Endothelial cell of umbilical vein (primary cell): ENCODE measurements around the gene OSBPL10. TPM values are rescaled to one million over a fixed set of nuclear protein-coding genes. Genes with fewer than 3 reads are reported as not detected.

Source experiments
- BruUV-seq: library from RNA; stranded (reverse); fragments of 400-500 nt; replicated peaks from 2 replicates; lab custom pipeline; 2021; lab: Mats Ljungman, UMichigan
- CTCF ChIA-PET: fragments of 300-600, 350-600 bp; sonication (Branson Sonifier 250); formaldehyde crosslinking; loops from one replicate; lab custom pipeline; 2021; ENCODE audit warnings: antibody characterized with exemption, inconsistent platforms; lab: Charles Lee
- POLR2A ChIA-PET: fragments of 300-600, 350-600 bp; sonication (Branson Sonifier 250); formaldehyde crosslinking; loops from one replicate; lab custom pipeline; 2021; ENCODE audit warnings: antibody characterized with exemption, inconsistent platforms; lab: Charles Lee
- DNase-seq: peaks from one replicate; pipeline ENCODE4 v3.0.0-alpha.2; 2011; ENCODE audit warnings: low read depth, low spot score
- FAIRE-seq: peaks from 2 replicates; lab custom pipeline; 2011; peaks lifted over from hg19 to GRCh38; lab: Jason Lieb, UNC
- H2AFZ ChIP-seq: 2 replicates; pipeline ENCODE4 v1.6.0; 2012; ENCODE audit warnings: low read depth, low read length, control low read depth, inconsistent platforms
- H3K27ac ChIP-seq: 2 replicates; pipeline ENCODE4 v1.5.1; 2011; ENCODE audit warnings: low read depth, mild to moderate bottlenecking, control low read depth, low read length, moderate library complexity; ENCODE audit not compliant: insufficient read depth
- H3K27me3 ChIP-seq, 2 experiments: 2 replicates each; pipeline versions ENCODE4 v1.6.0 to v1.6.1; 2011; ENCODE audit warnings: low read length in 2 of 2, mixed read lengths in 1 of 2; ENCODE audit not compliant: control insufficient read depth in 2 of 2, insufficient read depth in 2 of 2
- H3K36me3 ChIP-seq, 2 experiments: 2 replicates in 1 of 2; 3 replicates in 1 of 2; pipeline ENCODE4 v1.5.1; 2011; ENCODE audit warnings: low read length in 2 of 2, mild to moderate bottlenecking in 1 of 2, moderate library complexity in 1 of 2; ENCODE audit not compliant: control insufficient read depth in 2 of 2, insufficient read depth in 2 of 2; ENCODE audit errors: extremely low read depth in 1 of 2
- H3K4me1 ChIP-seq: 3 replicates; pipeline ENCODE4 v1.5.1; 2011; ENCODE audit warnings: mild to moderate bottlenecking, low read length; ENCODE audit not compliant: control insufficient read depth, insufficient read depth; ENCODE audit errors: extremely low read depth
- H3K4me2 ChIP-seq: 2 replicates; pipeline ENCODE4 v1.6.1; 2011; ENCODE audit warnings: low read length, control low read depth, mixed read lengths; ENCODE audit not compliant: insufficient read depth
- H3K4me3 ChIP-seq, 3 experiments: fragments of 200-600 bp in 1 of 3; sonication (generic), shearing (Covaris generic) in 1 of 3; replicated peaks in 1 of 3; 2 replicates each; pipeline ENCODE4 v1.5.1; 2011 to 2016; ENCODE audit warnings: control low read depth in 3 of 3, low read length in 3 of 3, mild to moderate bottlenecking in 2 of 3, inconsistent platforms in 1 of 3, low read depth in 1 of 3, moderate library complexity in 1 of 3; ENCODE audit not compliant: insufficient read depth in 1 of 3
- H3K79me2 ChIP-seq: 2 replicates; pipeline ENCODE4 v1.6.0; 2012; ENCODE audit warnings: low read length, inconsistent platforms; ENCODE audit not compliant: control insufficient read depth, insufficient read depth
- H3K9ac ChIP-seq: replicated peaks from 2 replicates; pipeline ENCODE3; 2011; ENCODE audit warnings: low read length, control low read depth; ENCODE audit not compliant: insufficient read depth; ENCODE audit errors: extremely low read depth
- H3K9me1 ChIP-seq: replicated peaks from 3 replicates; pipeline ENCODE4 v1.6.0; 2011; ENCODE audit warnings: mild to moderate bottlenecking, low read length; ENCODE audit not compliant: control insufficient read depth, insufficient read depth; ENCODE audit errors: extremely low read depth
- H3K9me3 ChIP-seq: replicated peaks from 2 replicates; pipeline ENCODE4 v1.5.1; 2012; ENCODE audit warnings: low read length, inconsistent platforms; ENCODE audit not compliant: control insufficient read depth, insufficient read depth
- H4K20me1 ChIP-seq: replicated peaks from 2 replicates; pipeline ENCODE3; 2011; ENCODE audit warnings: mild to moderate bottlenecking, low read length; ENCODE audit not compliant: control insufficient read depth, insufficient read depth; ENCODE audit errors: extremely low read depth
- CTCF ChIP-seq, 2 donors: IDR thresholded peaks; 1 replicate in 1 of 2; 2 replicates in 1 of 2; pipeline ENCODE4 v1.5.1; 2011; ENCODE audit warnings: low read length in 2 of 2, mild to moderate bottlenecking in 2 of 2, moderate library complexity in 2 of 2, control low read depth in 1 of 2, inconsistent platforms in 1 of 2, low read depth in 1 of 2; ENCODE audit not compliant: insufficient read depth in 1 of 2; ENCODE audit errors: extremely low read depth in 1 of 2
- EZH2 ChIP-seq: IDR thresholded peaks from 2 replicates; pipeline ENCODE4 v1.6.1; 2012; ENCODE audit warnings: borderline replicate concordance, low read depth, mild to moderate bottlenecking, moderate library complexity, low read length, inconsistent platforms; ENCODE audit not compliant: severe bottlenecking
- FOS ChIP-seq: IDR thresholded peaks from 2 replicates; pipeline ENCODE4 v1.6.1; 2011; ENCODE audit warnings: mild to moderate bottlenecking, low read length, moderate library complexity, borderline replicate concordance; ENCODE audit not compliant: insufficient read depth
- GATA2 ChIP-seq: IDR thresholded peaks from 2 replicates; pipeline ENCODE4 v1.7.0; 2011; ENCODE audit warnings: low read depth, mild to moderate bottlenecking, moderate library complexity, mixed read lengths, low read length; ENCODE audit not compliant: insufficient read length, insufficient read depth
- JUN ChIP-seq: IDR thresholded peaks from 2 replicates; pipeline ENCODE4 v1.6.1; 2011; ENCODE audit warnings: borderline replicate concordance, low read depth; ENCODE audit not compliant: insufficient read length, insufficient read depth
- MAX ChIP-seq: IDR thresholded peaks from 2 replicates; pipeline ENCODE4 v1.6.1; 2011; ENCODE audit not compliant: insufficient read depth, insufficient read length
- MYC ChIP-seq: IDR thresholded peaks from one replicate; pipeline ENCODE4 v1.6.1; 2011; ENCODE audit warnings: mild to moderate bottlenecking, low read depth, low read length
- POLR2A ChIP-seq: IDR thresholded peaks from 2 replicates; pipeline ENCODE4 v1.6.1; 2012; ENCODE audit warnings: low read depth, mild to moderate bottlenecking, control low read depth, low read length
- POLR2AphosphoS5 ChIP-seq: IDR thresholded peaks from 2 replicates; pipeline ENCODE4 v1.6.1; 2012; ENCODE audit warnings: low read depth, mild to moderate bottlenecking, control low read depth, low read length, moderate library complexity; ENCODE audit not compliant: insufficient read depth
- dilution Hi-C: fragments of 300-500 bp; cut with MboI; formaldehyde crosslinking; loops from one replicate; pipeline ENCODE4 v1.15.0; 2019; ENCODE audit warnings: low sequenced_read_pairs; ENCODE audit not compliant: extremely low pct_ligation_motif_present
- intact Hi-C: fragments of 100-400 bp; cut with micrococcal nuclease; formaldehyde crosslinking; loops from one replicate; pipeline ENCODE4 v1.10.0; 2022
- polyA plus RNA-seq, 4 experiments: library from polyadenylated mRNA; depleted of rRNA in 3 of 4; stranded (reverse) in 3 of 4; unstranded in 1 of 4; fragments of >200 nt; gene quantifications; 2 replicates each; pipeline versions ENCODE4 v1.2.1 to v1.2.3, GENCODE V29; 2011 to 2012; ENCODE audit warnings: missing spikeins in 1 of 4
- total RNA-seq: library from RNA; stranded (reverse); gene quantifications from 2 replicates; pipeline ENCODE4 v1.2.3, GENCODE V29; 2021

Gene OSBPL10
- total and polyA plus RNA-seq, 2 donors (not counting 3 experiments of a cell fraction or from before 2014, with no cell fraction given) = 10.8 to 47.6 TPM

- dilution Hi-C loops (no loop called here), intact Hi-C loops (no loop called here)
- Histone ChIP-seq H3K79me2 (no peaks in the 10 kb centered on the region), H3K4me1 (no peaks in the 10 kb centered on the region), H3K27ac (no peak overlapping the region), H3K9ac (no peak overlapping the region), H3K36me3 (no peaks in the 10 kb centered on the region), H3K4me2 (no peak overlapping the region), H3K27me3 (no peaks in the 10 kb centered on the region), H3K4me3 (no peak overlapping the region), H3K9me3 (no peaks in the 10 kb centered on the region), H2AFZ (no peak overlapping the region), H3K9me1 (no peaks in the 10 kb centered on the region), H4K20me1 (no peaks in the 10 kb centered on the region)
- POLR2A ChIA-PET = no interaction called here
- TF ChIP-seq GATA2 (no peak), MYC (no peak), JUN (no peak), MAX (no peak), POLR2A (no peak), POLR2AphosphoS5 (no peak), FOS (no peak), EZH2 (no peak), CTCF (IDR thresholded peaks at IDR 0.05; ENCODE audit: extremely low read depth in 1 of 2, insufficient read depth in 1 of 2, low read depth in 1 of 2, low read length in 2 of 2) (no peak)
- BruUV-seq = no TSS peak
- CTCF ChIA-PET = interaction anchor here (0.9 kb wide), 1 partner anchor 17 kb away, joined by 3 read pairs; no protein-coding TSS in a partner anchor
- DNase-seq (no peak), FAIRE-seq (no peak)
Observed at GRCh38 chr3:31813686-31814085, 167.4 kb downstream of the OSBPL10 start.
